IPS-18a (cell line): ENCODE measurements around the gene NDST3.

Source experiments
- H3K27ac ChIP-seq: one replicate; pipeline ENCODE4 v1.5.1; 2013; ENCODE audit warnings: low read length
- H3K27me3 ChIP-seq: one replicate; pipeline ENCODE4 v1.6.1; 2013; ENCODE audit warnings: mild to moderate bottlenecking, low read length; ENCODE audit not compliant: control insufficient read depth, insufficient read depth
- H3K36me3 ChIP-seq: one replicate; pipeline ENCODE4 v1.6.1; 2013; ENCODE audit warnings: low read depth, low read length; ENCODE audit not compliant: control insufficient read depth
- H3K4me1 ChIP-seq: one replicate; pipeline ENCODE4 v1.6.1; 2013; ENCODE audit warnings: low read depth, low read length; ENCODE audit not compliant: control insufficient read depth
- H3K4me3 ChIP-seq: one replicate; pipeline ENCODE4 v1.5.1; 2013; ENCODE audit warnings: low read length
- H3K9ac ChIP-seq: one replicate; pipeline ENCODE4 v1.6.1; 2013; ENCODE audit warnings: mild to moderate bottlenecking, low read length, moderate library complexity
- H3K9me3 ChIP-seq: one replicate; pipeline ENCODE4 v1.6.1; 2013; ENCODE audit warnings: low read depth, low read length; ENCODE audit not compliant: control insufficient read depth

Gene NDST3

DNA sequence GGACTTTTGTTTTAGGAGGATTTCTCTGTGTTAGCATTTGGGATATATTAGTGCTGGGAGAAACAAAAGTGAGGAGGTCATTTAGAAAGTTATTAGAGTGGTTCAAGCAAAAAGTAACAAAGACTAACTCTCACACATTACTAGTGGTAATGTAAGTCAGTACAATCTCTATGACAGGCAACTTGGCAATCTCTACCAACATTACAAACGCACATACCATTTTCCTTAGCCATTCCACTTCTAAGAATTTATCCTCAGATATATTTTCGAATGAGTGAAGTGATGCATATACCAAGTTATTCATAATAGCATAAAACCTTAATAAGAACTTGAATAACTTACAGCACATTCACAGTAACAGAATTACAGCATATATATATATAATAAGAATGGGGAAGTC is 172.3 kb downstream of the NDST3 start:
- H3K27me3 ChIP-seq: no peaks in the 10 kb centered on the region
- peaks cover 6% of the 10 kb centered on the region for H3K4me1 ChIP-seq
- H3K27ac ChIP-seq: no peak overlapping the region
- no peak overlapping the region for H3K9ac ChIP-seq
- no peak overlapping the region for H3K4me3 ChIP-seq
- no peaks in the 10 kb centered on the region for H3K36me3 ChIP-seq
- peaks cover 8% of the 10 kb centered on the region for H3K9me3 ChIP-seq

GRCh38 chr4:118213101-118213500 is 178.8 kb downstream of the NDST3 start:
- Histone ChIP-seq H3K27ac (no peak overlapping the region), H3K27me3 (no peaks in the 10 kb centered on the region), H3K36me3 (no peaks in the 10 kb centered on the region), H3K9ac (no peak overlapping the region), H3K4me1 (no peaks in the 10 kb centered on the region), H3K4me3 (no peak overlapping the region), H3K9me3 (no peaks in the 10 kb centered on the region)

GRCh38 chr4:118215826-118216225 is 181.5 kb downstream of the NDST3 start:
- Histone ChIP-seq H3K27me3 (no peaks in the 10 kb centered on the region), H3K4me1 (no peaks in the 10 kb centered on the region), H3K27ac (no peak overlapping the region), H3K9ac (no peak overlapping the region), H3K4me3 (no peak overlapping the region), H3K9me3 (no peaks in the 10 kb centered on the region), H3K36me3 (no peaks in the 10 kb centered on the region)

GRCh38 chr4:118221227-118221800 is 187.0 kb downstream of the NDST3 start:
- Histone ChIP-seq H3K36me3 (no peaks in the 10 kb centered on the region), H3K27me3 (no peaks in the 10 kb centered on the region), H3K4me1 (no peaks in the 10 kb centered on the region), H3K27ac (no peak overlapping the region), H3K9me3 (no peaks in the 10 kb centered on the region), H3K4me3 (no peak overlapping the region), H3K9ac (no peak overlapping the region)

- Histone ChIP-seq H3K36me3 (no peaks in the 10 kb centered on the region), H3K4me1 (no peaks in the 10 kb centered on the region), H3K9ac (no peak overlapping the region), H3K4me3 (no peak overlapping the region), H3K27me3 (no peaks in the 10 kb centered on the region), H3K27ac (no peak overlapping the region), H3K9me3 (no peaks in the 10 kb centered on the region)
Observed at GRCh38 chr4:118224243-118224829, 190.1 kb downstream of the NDST3 start.

DNA sequence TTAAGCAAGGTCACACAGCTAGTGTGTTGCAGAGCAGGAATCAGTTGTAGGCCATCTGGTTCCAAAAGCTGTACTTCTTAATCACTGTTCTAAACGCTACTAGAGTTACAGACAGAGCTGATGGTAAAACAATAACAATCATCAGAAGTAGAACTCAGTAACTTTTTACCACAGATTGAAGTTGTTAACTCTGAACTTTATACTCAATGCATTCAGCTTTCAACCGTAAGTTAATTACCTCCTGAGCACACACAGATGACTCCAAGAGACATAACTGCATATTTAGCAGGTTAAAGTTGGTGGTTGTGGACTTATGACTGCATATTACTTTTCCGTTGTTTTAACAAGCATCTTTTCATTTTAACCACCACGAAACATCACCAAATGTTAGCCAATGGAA is 191.2 kb downstream of the NDST3 start:
- no peaks in the 10 kb centered on the region for H3K36me3 ChIP-seq
- H3K27ac ChIP-seq: no peak overlapping the region
- H3K27me3 ChIP-seq: no peaks in the 10 kb centered on the region
- no peak overlapping the region for H3K9ac ChIP-seq
- H3K4me1 ChIP-seq: no peaks in the 10 kb centered on the region
- no peak overlapping the region for H3K4me3 ChIP-seq
- H3K9me3 ChIP-seq: no peaks in the 10 kb centered on the region

DNA sequence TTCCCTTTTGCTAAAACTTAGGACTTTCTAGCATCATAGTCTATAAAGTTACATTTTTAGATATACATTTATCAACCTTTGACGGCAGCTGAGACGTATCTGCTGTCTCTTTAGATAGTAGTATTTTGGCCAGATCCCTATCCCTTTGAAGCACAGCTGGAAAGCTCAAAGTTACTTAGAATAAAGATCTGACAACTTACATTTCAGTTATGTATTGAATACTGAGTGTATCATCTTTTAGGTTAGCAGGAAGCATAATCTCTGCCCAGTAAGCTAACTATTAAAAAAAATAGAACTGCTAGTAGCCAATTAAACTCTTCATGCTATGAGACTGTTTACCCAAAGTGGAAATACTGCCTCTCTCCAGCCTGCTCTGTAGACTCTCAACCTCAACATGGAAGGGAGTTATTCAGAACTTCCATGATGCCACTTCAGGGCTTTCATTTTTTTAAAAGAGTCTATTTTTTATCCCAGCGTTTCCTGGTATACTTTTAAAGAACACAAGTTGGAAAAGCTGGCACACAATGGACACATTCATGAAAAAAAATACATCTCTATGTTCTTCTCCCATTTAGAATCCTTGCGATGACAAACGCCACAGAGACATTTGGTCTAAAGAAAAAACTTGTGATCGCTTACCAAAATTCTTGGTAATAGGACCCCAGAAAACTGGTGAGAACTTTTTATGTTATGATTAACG is 192.2 kb downstream of the NDST3 start:
- H3K27ac ChIP-seq: no peak overlapping the region
- H3K9ac ChIP-seq: no peak overlapping the region
- H3K27me3 ChIP-seq: no peaks in the 10 kb centered on the region
- no peaks in the 10 kb centered on the region for H3K36me3 ChIP-seq
- H3K4me1 ChIP-seq: no peaks in the 10 kb centered on the region
- H3K4me3 ChIP-seq: no peak overlapping the region
- no peaks in the 10 kb centered on the region for H3K9me3 ChIP-seq

- no peaks in the 10 kb centered on the region for H3K9me3 ChIP-seq
- H3K9ac ChIP-seq: no peak overlapping the region
- no peaks in the 10 kb centered on the region for H3K36me3 ChIP-seq
- no peak overlapping the region for H3K4me3 ChIP-seq
- no peaks in the 10 kb centered on the region for H3K4me1 ChIP-seq
- no peak overlapping the region for H3K27ac ChIP-seq
- no peaks in the 10 kb centered on the region for H3K27me3 ChIP-seq
Observed at GRCh38 chr4:118235566-118236120, 201.4 kb downstream of the NDST3 start.

DNA sequence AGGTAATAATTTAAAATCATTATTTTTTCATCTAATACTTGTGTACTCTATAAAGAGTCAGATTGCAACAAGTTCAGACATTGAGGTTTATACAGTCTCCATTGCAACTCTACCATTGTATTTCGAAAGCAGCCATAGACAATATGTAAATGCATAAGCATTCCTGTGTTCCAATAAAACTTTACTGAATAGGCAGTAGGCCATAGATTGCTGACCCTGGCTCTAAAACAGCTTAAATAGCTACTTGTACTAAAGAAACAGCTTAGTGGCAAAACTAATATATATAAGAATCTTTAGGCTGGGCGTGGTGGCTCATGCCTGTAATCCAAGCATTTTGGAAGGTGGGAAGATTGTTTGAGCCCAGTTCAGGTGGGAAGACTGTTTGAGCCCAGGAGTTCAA is 203.2 kb downstream of the NDST3 start:
- Histone ChIP-seq H3K27me3 (no peaks in the 10 kb centered on the region), H3K4me3 (no peak overlapping the region), H3K9ac (no peak overlapping the region), H3K36me3 (no peaks in the 10 kb centered on the region), H3K27ac (no peak overlapping the region), H3K9me3 (no peaks in the 10 kb centered on the region), H3K4me1 (no peaks in the 10 kb centered on the region)

- H3K4me3 ChIP-seq: no peak overlapping the region
- no peaks in the 10 kb centered on the region for H3K9me3 ChIP-seq
- H3K9ac ChIP-seq: no peak overlapping the region
- no peak overlapping the region for H3K27ac ChIP-seq
- no peaks in the 10 kb centered on the region for H3K36me3 ChIP-seq
- no peaks in the 10 kb centered on the region for H3K4me1 ChIP-seq
- H3K27me3 ChIP-seq: no peaks in the 10 kb centered on the region
Observed at GRCh38 chr4:118249890-118250289, 215.6 kb downstream of the NDST3 start.

DNA sequence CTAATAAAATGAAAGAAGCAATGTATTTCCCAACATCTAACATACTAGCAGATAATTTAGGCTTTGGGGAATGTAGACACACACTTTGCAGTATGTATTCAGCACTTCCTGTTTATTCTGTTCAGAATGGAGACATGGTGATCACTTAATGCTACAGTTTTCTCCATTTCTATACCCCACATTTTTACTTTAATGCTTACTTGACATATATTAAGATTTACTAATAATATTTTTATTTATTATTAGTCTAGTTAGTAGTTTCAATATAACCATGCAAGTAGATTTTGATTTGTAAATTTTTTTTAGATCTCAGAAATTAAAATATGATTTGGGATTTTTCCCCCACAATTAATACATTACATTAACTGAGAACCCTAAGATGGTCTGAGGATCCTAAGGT is 220.1 kb downstream of the NDST3 start:
- H3K9me3 ChIP-seq: no peaks in the 10 kb centered on the region
- H3K27ac ChIP-seq: no peak overlapping the region

DNA sequence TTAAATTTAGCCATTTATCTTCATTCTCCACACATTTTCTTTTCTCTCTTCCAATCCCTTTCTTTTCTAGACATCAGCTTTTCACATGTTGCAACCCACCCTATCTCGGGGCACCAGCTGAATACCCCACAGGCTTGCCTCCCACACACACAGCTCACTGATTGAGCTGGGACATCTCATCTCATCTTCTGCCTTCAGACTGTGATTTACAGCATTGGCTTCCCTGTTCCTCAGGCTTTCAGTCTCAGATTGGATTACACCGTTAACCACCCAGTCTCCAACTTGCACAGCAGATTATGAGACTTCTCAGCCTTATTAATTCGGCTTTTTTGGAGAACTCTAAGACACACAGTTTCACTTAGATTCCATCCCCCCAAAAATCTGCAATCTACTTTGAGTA is 224.8 kb downstream of the NDST3 start:
- Histone ChIP-seq H3K9ac (no peak overlapping the region), H3K27ac (no peak overlapping the region), H3K9me3 (no peaks in the 10 kb centered on the region), H3K4me3 (no peak overlapping the region), H3K4me1 (no peaks in the 10 kb centered on the region), H3K27me3 (no peaks in the 10 kb centered on the region), H3K36me3 (no peaks in the 10 kb centered on the region)

More for the DNA sequence above, 220.1 kb downstream of the NDST3 start:
- Histone ChIP-seq H3K36me3 (no peaks in the 10 kb centered on the region), H3K4me3 (no peak overlapping the region), H3K4me1 (no peaks in the 10 kb centered on the region), H3K27me3 (no peaks in the 10 kb centered on the region), H3K9ac (no peak overlapping the region)
